Keratinocyte (primary cell): ENCODE measurements around the gene DGKA.

Experiments used
- CTCF ChIP-seq, 3 experiments: IDR thresholded peaks in 1 of 3; conservative IDR thresholded peaks in 1 of 3; optimal IDR thresholded peaks in 1 of 3; 2 replicates in 2 of 3; 3 replicates in 1 of 3; pipeline versions ENCODE3 to v1.5.1; 2011; ENCODE audit warnings: low read length in 3 of 3, mild to moderate bottlenecking in 3 of 3, moderate library complexity in 2 of 3, control low read depth in 1 of 3, inconsistent platforms in 1 of 3; ENCODE audit not compliant: insufficient read depth in 2 of 3; ENCODE audit errors: extremely low read depth in 1 of 3
- EZH2 ChIP-seq: IDR thresholded peaks from one replicate; pipeline ENCODE4 v1.6.1; 2012; ENCODE audit warnings: inconsistent platforms, mild to moderate bottlenecking, low read length, moderate library complexity

GRCh38 chr12:55893723-55894122 lies 37.2 kb upstream of the DGKA start:
- TF ChIP-seq CTCF (optimal IDR thresholded peaks at IDR 0.05 in 1 of 3, IDR thresholded peaks at IDR 0.05 in 1 of 3, conservative IDR thresholded peaks at IDR 0.05 in 1 of 3; ENCODE audit: extremely low read depth in 1 of 3, insufficient read depth in 2 of 3, low read length in 3 of 3) (no peak), EZH2 (no peak)
